HEK293T (cell line): ENCODE data around the gene MDFI.

Experiments
- CTCF ChIA-PET: fragments of 350-600 bp; formaldehyde crosslinking; extraction: SDS; loops from one replicate; lab custom pipeline; 2021; ENCODE audit warnings: antibody characterized with exemption, inconsistent platforms; lab: Yijun Ruan, JAX
- POLR2A ChIA-PET: fragments of 350-600 bp; formaldehyde crosslinking; extraction: SDS; loops from one replicate; lab custom pipeline; 2020; ENCODE audit warnings: antibody characterized with exemption, inconsistent platforms; lab: Yijun Ruan, JAX
- DNase-seq: peaks from one replicate; pipeline ENCODE4 v3.0.0; 2012; ENCODE audit warnings: mixed read lengths; ENCODE audit errors: extremely low spot score
- ARNT ChIP-seq: fragments of 450-650 bp; IDR thresholded peaks from 2 replicates; pipeline ENCODE4 v1.6.1; 2017; ENCODE audit warnings: mild to moderate bottlenecking
- BHLHE40 ChIP-seq: fragments of 450-650 bp; IDR thresholded peaks from 2 replicates; pipeline ENCODE4 v1.6.1; 2016; ENCODE audit warnings: mild to moderate bottlenecking, moderate library complexity, borderline replicate concordance
- CTBP1 ChIP-seq: fragments of 450-650 bp; IDR thresholded peaks from 2 replicates; pipeline ENCODE4 v1.6.1; 2016; ENCODE audit warnings: borderline replicate concordance
- ELF4 ChIP-seq: fragments of 450-650 bp; IDR thresholded peaks from 2 replicates; pipeline ENCODE4 v1.6.1; 2017; ENCODE audit warnings: antibody characterized with exemption
- FOXA1 ChIP-seq: fragments of 450-650 bp; IDR thresholded peaks from 2 replicates; pipeline ENCODE4 v1.6.1; 2016; ENCODE audit warnings: mild to moderate bottlenecking
- FOXK2 ChIP-seq: fragments of 450-650 bp; IDR thresholded peaks from 2 replicates; pipeline ENCODE4 v1.6.1; 2016; ENCODE audit warnings: mild to moderate bottlenecking
- FOXM1 ChIP-seq: fragments of 450-650 bp; IDR thresholded peaks from 2 replicates; pipeline ENCODE4 v1.6.1; 2017; ENCODE audit warnings: mild to moderate bottlenecking, borderline replicate concordance
- HDGF ChIP-seq: fragments of 450-650 bp; IDR thresholded peaks from 2 replicates; pipeline ENCODE4 v1.6.1; 2017; ENCODE audit warnings: antibody characterized with exemption, borderline replicate concordance
- L3MBTL2 ChIP-seq: fragments of 450-650 bp; conservative IDR thresholded peaks from 2 replicates; pipeline ENCODE4 v1.6.1; 2016; ENCODE audit warnings: mild to moderate bottlenecking
- LEF1 ChIP-seq: fragments of 450-650 bp; IDR thresholded peaks from 2 replicates; pipeline ENCODE4 v1.6.1; 2017; ENCODE audit warnings: mild to moderate bottlenecking, borderline replicate concordance
- NFRKB ChIP-seq: fragments of 450-650 bp; IDR thresholded peaks from 2 replicates; pipeline ENCODE4 v1.6.1; 2016; ENCODE audit warnings: mild to moderate bottlenecking, moderate library complexity
- PKNOX1 ChIP-seq: fragments of 450-650 bp; IDR thresholded peaks from 2 replicates; pipeline ENCODE4 v1.6.1; 2016
- SP1 ChIP-seq: fragments of 450-650 bp; IDR thresholded peaks from 2 replicates; pipeline ENCODE4 v1.6.1; 2017
- SUZ12 ChIP-seq: fragments of 450-650 bp; IDR thresholded peaks from 2 replicates; pipeline ENCODE4 v1.6.1; 2016; ENCODE audit warnings: mild to moderate bottlenecking
- TARDBP ChIP-seq: fragments of 450-650 bp; IDR thresholded peaks from 2 replicates; pipeline ENCODE4 v1.6.1; 2016
- ZNF384 ChIP-seq: fragments of 450-650 bp; IDR thresholded peaks from 2 replicates; pipeline ENCODE4 v1.6.1; 2016

MDFI gene

GRCh38 chr6:41682056-41682477 is 43.8 kb downstream of the MDFI start:
- peak; percentile 92 for DNase-seq
- TF ChIP-seq LEF1 = no peak
- ChIA-PET POLR2A (interaction anchor here (1.1 kb wide), 1 partner anchor 79 kb away, joined by 6 read pairs; no protein-coding TSS in a partner anchor), CTCF (interaction anchor here (0.6 to 3.6 kb wide), 10 partner anchors 13 to 578 kb away, joined by 3 to 26 read pairs (median 4); no protein-coding TSS in a partner anchor)

DNA sequence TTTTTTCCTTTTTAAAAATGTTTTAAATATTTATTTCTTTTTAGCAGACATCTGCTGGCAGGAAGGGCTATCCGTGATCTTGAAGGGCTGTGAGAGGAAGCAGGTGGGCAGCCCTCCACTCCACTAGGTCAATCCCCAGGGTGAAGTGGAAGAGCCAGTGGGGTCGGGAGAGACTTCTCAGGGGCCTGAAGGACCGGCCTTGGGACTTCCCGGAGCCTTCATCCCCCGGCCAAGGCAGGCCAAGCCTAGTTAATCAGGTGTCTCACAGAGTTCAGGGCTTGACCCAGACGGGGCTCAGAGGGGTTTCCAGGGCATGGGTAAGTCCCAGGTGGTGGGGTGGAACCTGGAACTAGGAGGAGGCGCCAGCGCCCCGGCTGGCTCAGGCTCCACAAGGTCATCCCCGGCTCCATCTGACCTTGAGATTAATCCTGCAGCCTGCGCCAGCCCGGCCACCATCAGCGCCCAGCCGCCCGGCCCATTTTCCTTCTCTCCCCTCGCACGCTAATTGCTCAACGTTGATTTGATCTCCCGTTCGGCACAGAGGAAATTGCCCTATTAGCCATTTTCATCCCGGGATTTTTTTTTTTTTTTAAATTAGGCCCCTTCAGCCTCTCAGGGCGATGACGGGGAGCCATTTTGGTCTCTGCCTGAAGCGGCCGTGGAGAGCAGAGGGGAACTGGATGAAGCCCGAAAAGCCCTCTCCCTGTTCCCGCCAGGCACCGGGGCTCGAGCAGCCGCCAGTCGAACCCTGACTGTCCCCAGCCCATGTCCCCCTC is 44.4 kb downstream of the MDFI start:
- CTCF ChIA-PET = interaction anchor here (0.7 to 5.1 kb wide), 14 partner anchors 10 to 577 kb away, joined by 3 to 49 read pairs (median 5); no protein-coding TSS in a partner anchor
- POLR2A ChIA-PET = interaction anchor here (1.1 to 1.4 kb wide), 2 partner anchors 80 to 315 kb away, joined by 3 to 6 read pairs; no protein-coding TSS in a partner anchor
- DNase-seq = no peak
- TF ChIP-seq ZNF384 (no peak), TARDBP (no peak), BHLHE40 (no peak), FOXM1 (no peak), NFRKB (no peak), CTBP1 (no peak), LEF1 (no peak), FOXK2 (no peak), SUZ12 (no peak), SP1 (no peak), ARNT (no peak), PKNOX1 (no peak), HDGF (no peak), FOXA1 (no peak), L3MBTL2 (no peak), ELF4 (no peak)

DNA sequence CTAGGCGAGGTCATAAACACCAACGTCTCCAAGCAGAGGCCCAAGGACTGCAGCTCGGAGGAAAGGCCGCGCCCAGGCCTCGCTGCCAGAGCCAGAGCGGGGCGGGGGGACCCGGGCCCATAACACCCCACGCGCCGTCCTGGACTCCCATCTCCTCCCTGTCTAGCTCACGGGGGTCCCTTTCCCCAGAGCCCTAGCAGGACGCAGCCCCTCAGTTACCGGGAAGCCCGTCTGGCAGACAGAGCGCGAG is 44.9 kb downstream of the MDFI start:
- TF ChIP-seq ARNT = no peak
- TF ChIP-seq CTBP1 = no peak
- POLR2A ChIA-PET = interaction anchor here (1.4 kb wide), 1 partner anchor 316 kb away, joined by 3 read pairs; no protein-coding TSS in a partner anchor
- no peak for DNase-seq
- CTCF ChIA-PET = interaction anchor here (0.7 to 5.1 kb wide), 9 partner anchors 9 to 315 kb away, joined by 3 to 49 read pairs (median 4); no protein-coding TSS in a partner anchor

GRCh38 chr6:41683523-41684310 is 45.4 kb downstream of the MDFI start:
- DNase-seq = peak; percentile 87
- POLR2A ChIA-PET = interaction anchor here (1.4 kb wide), 1 partner anchor 316 kb away, joined by 3 read pairs; no protein-coding TSS in a partner anchor
- TF ChIP-seq SP1 (no peak), SUZ12 (no peak), FOXK2 (no peak), L3MBTL2 (no peak), ELF4 (no peak), HDGF (no peak), CTBP1 (no peak), TARDBP (no peak), BHLHE40 (no peak), ZNF384 (no peak)
- CTCF ChIA-PET = interaction anchor here (0.5 to 5.1 kb wide), 12 partner anchors 9 to 316 kb away, joined by 3 to 49 read pairs (median 4); no protein-coding TSS in a partner anchor

DNA sequence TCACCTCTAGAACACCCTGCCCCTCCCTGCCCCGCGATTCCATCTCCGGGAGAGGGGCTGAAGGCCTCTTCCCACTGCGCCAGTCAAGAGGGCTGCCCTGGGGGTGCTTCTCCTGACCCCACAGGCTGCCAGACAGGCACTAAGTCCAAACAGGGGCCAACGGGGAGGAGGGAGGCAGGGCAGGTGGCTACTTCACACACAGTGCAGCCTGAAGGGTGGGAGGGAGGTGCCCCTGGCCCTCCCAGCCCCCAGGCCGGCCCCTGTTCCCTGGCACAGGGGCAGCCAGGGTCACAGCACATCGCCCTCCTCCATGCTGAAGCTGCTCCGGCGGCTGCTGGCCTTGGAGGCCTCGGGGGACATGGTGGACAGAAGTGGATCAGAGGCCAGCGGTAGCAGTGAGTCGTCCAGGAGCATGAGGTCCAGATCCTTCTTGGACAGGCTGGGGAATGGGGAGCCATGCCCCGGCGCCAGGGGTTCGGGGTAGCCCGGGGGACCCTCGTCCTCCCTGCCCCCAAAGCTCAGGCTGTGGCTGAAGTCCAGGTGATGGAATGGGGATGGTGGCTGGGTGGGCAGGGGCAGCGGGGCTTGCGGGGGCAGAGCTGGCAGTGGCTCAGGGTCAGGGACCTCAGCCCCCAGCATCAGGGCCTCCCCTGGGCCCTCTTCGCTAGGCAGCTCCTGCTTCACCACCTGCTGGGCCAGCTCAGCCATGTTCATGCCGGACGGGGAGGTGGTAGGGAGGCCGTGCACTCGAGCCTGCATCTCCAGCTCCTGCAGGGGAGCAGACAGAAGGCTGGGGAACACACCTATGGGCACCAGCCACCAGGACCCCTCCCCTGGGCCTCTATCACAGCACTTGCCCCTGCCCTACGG is 46.3 kb downstream of the MDFI start:
- no peak for DNase-seq
- ChIA-PET POLR2A (no interaction called here), CTCF (interaction anchor here (0.5 to 5.1 kb wide), 6 partner anchors 8 to 320 kb away, joined by 3 to 49 read pairs (median 4); no protein-coding TSS in a partner anchor)
- no peak for TF ChIP-seq FOXK2

- no peak for TF ChIP-seq ARNT
- no peak for TF ChIP-seq ZNF384
- TF ChIP-seq HDGF = no peak
- TF ChIP-seq CTBP1 = no peak
- no peak for TF ChIP-seq PKNOX1
- no peak for TF ChIP-seq TARDBP
- no peak for TF ChIP-seq SP1
- no peak for TF ChIP-seq FOXK2
- no peak for TF ChIP-seq ELF4
- TF ChIP-seq FOXM1 = no peak
- no peak for TF ChIP-seq NFRKB
- no peak for TF ChIP-seq LEF1
- CTCF ChIA-PET = interaction anchor here (3.6 to 5.1 kb wide), 2 partner anchors 83 to 318 kb away, joined by 29 to 49 read pairs; no protein-coding TSS in a partner anchor
- POLR2A ChIA-PET = no interaction called here
- DNase-seq = no peak
Measured at GRCh38 chr6:41685641-41686380, 47.5 kb downstream of the MDFI start.
